Peyer's patch (tissue), 4 donors: ENCODE data around the gene AHRR.

Experiments used
- CTCF ChIP-seq, 6 experiments: fragments of 450-650 bp in 4 of 6; fragments of 200-600 bp in 2 of 6; sonication (generic) in 1 of 6; IDR thresholded peaks; one replicate each; pipeline ENCODE4 v1.5.1; 2017 to 2019; ENCODE audit warnings: antibody characterized with exemption in 6 of 6, mild to moderate bottlenecking in 3 of 6, moderate library complexity in 1 of 6
- POLR2A ChIP-seq, 2 donors: fragments of 450-650 bp; IDR thresholded peaks; one replicate each; pipeline ENCODE4 v1.5.1; 2017; ENCODE audit warnings: antibody characterized with exemption in 2 of 2, mild to moderate bottlenecking in 2 of 2, moderate library complexity in 2 of 2

DNA sequence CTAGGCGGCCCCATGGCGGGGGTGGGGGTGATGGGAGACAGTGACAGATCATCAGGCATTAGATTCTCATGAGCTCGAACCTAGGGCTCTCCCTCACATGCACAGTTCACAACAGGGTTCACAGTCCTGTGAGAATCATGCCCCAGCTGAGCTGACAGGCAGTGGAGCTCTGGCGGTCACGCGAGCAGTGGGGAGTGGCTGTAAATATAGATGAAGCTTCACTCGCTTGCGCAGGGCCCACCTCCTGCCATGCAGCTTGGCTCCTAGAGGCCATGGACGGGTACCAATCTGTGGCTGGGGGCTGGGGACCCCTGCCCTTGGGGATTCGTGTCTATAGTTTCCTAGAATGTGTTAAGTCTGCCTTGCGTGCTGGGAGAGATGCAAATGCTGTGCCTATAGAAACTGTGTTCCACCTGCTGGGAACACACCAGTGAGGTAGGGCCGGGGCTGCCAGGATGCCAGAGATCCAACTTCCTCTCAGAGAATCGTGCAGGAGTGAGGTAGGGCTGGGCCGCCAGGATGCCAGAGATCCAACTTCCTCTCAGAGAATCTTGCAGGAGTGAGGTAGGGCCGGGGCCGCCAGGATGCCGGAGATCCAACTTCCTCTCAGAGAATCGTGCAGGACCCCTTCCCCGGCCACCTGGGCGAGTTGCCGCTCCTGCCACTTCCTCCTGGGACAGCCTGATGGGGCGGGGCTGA, 107.4 kb downstream of the AHRR start:
- TF ChIP-seq CTCF (IDR thresholded peaks at IDR 0.05), result no peak
- TF ChIP-seq POLR2A (IDR thresholded peaks at IDR 0.05), result no peak
